ENCODE results near the gene OAF. TPM values are rescaled to one million over a fixed set of nuclear protein-coding genes. Genes with fewer than 3 reads are reported as not detected.

The OAF gene
- total RNA-seq, 2 donors from 2014 or later = 180 to 189 TPM

- no peak for ATAC-seq
- intact Hi-C loops (cut with DNase I, micrococcal nuclease) = no loop called here
- peak; percentile 3 to 18 for DNase-seq
Observed at GRCh38 chr11:120181376-120181975, 29.4 kb upstream of the OAF start.

- ATAC-seq (no peak), DNase-seq (peak in 1 of 2 donors; percentile 6)
- intact Hi-C loops (cut with DNase I, micrococcal nuclease) = no loop called here
Observed at GRCh38 chr11:120182372-120182771, 28.5 kb upstream of the OAF start.

GRCh38 chr11:120182790-120183491 lies 27.9 kb upstream of the OAF start:
- ATAC-seq (peak; percentile 39), DNase-seq (peak; percentile 75 to 77)
- intact Hi-C loops (cut with DNase I, micrococcal nuclease) = no loop called here

- intact Hi-C loops (cut with DNase I, micrococcal nuclease) = no loop called here
- DNase-seq (peak; percentile 5 to 24), ATAC-seq (no peak)
Observed at GRCh38 chr11:120183701-120184141, 27.1 kb upstream of the OAF start.

- ATAC-seq (no peak), DNase-seq (peak; percentile 13 to 61)
- intact Hi-C loops (cut with DNase I, micrococcal nuclease) = no loop called here
Observed at GRCh38 chr11:120184371-120184945, 26.4 kb upstream of the OAF start.

GRCh38 chr11:120184946-120185705 lies 25.7 kb upstream of the OAF start:
- ATAC-seq = peak; percentile 68
- intact Hi-C loops (cut with DNase I, micrococcal nuclease) = no loop called here
- DNase-seq = peak; percentile 69 to 85

GRCh38 chr11:120185706-120186455 lies 25.0 kb upstream of the OAF start:
- intact Hi-C loops (cut with DNase I, micrococcal nuclease) = no loop called here
- peak; percentile 11 to 26 for DNase-seq
- ATAC-seq = peak; percentile 5

GRCh38 chr11:120186456-120186773 lies 24.4 kb upstream of the OAF start:
- intact Hi-C loops (cut with DNase I, micrococcal nuclease) = no loop called here
- peak in 1 of 2 donors; percentile 27 for DNase-seq
- ATAC-seq = no peak

- peak; percentile 59 for ATAC-seq
- DNase-seq = peak; percentile 57 to 71
- intact Hi-C loops (cut with DNase I, micrococcal nuclease) = no loop called here
Observed at GRCh38 chr11:120186774-120187591, 23.8 kb upstream of the OAF start.

GRCh38 chr11:120188371-120188770 lies 22.5 kb upstream of the OAF start:
- intact Hi-C loops (cut with DNase I, micrococcal nuclease) = no loop called here
- ATAC-seq = no peak
- peak in 1 of 2 donors; percentile 8 for DNase-seq

GRCh38 chr11:120188811-120189455 lies 21.9 kb upstream of the OAF start:
- intact Hi-C loops (cut with DNase I, micrococcal nuclease) = no loop called here
- peak; percentile 2 for ATAC-seq
- DNase-seq = peak; percentile 19 to 24

- intact Hi-C loops (cut with DNase I, micrococcal nuclease) = no loop called here
- ATAC-seq = no peak
- DNase-seq = peak in 1 of 2 donors; percentile 18
Observed at GRCh38 chr11:120191058-120191457, 19.8 kb upstream of the OAF start.

- DNase-seq = peak in 1 of 2 donors; percentile 43
- no peak for ATAC-seq
- intact Hi-C loops (cut with DNase I, micrococcal nuclease) = no loop called here
Observed at GRCh38 chr11:120192831-120193625, 17.8 kb upstream of the OAF start.

- intact Hi-C loops (cut with DNase I, micrococcal nuclease) = no loop called here
- DNase-seq = peak in 1 of 2 donors; percentile 17
- no peak for ATAC-seq
Observed at GRCh38 chr11:120194166-120194565, 16.7 kb upstream of the OAF start.

GRCh38 chr11:120195601-120196320 lies 15.1 kb upstream of the OAF start:
- ATAC-seq = peak; percentile 7
- intact Hi-C loops (cut with DNase I, micrococcal nuclease) = no loop called here
- DNase-seq = peak in 1 of 2 donors; percentile 26

GRCh38 chr11:120196826-120197225 lies 14.0 kb upstream of the OAF start:
- no peak for ATAC-seq
- intact Hi-C loops (cut with DNase I, micrococcal nuclease) = no loop called here
- peak in 1 of 2 donors; percentile 23 for DNase-seq
